Stimulated activated CD8-positive, alpha-beta memory T cell treated with anti-CD3 and anti-CD28 coated beads, Interleukin-15, amount 100 ng/mL, for 4 hours (primary cell): Measurements from ENCODE around the gene PLEKHA6.

Source experiments
- DNase-seq, 2 donors: peaks; one replicate each; pipeline ENCODE4 v3.0.0-alpha.2; 2020; ENCODE audit warnings: low read depth in 2 of 2

The PLEKHA6 gene, protein sequence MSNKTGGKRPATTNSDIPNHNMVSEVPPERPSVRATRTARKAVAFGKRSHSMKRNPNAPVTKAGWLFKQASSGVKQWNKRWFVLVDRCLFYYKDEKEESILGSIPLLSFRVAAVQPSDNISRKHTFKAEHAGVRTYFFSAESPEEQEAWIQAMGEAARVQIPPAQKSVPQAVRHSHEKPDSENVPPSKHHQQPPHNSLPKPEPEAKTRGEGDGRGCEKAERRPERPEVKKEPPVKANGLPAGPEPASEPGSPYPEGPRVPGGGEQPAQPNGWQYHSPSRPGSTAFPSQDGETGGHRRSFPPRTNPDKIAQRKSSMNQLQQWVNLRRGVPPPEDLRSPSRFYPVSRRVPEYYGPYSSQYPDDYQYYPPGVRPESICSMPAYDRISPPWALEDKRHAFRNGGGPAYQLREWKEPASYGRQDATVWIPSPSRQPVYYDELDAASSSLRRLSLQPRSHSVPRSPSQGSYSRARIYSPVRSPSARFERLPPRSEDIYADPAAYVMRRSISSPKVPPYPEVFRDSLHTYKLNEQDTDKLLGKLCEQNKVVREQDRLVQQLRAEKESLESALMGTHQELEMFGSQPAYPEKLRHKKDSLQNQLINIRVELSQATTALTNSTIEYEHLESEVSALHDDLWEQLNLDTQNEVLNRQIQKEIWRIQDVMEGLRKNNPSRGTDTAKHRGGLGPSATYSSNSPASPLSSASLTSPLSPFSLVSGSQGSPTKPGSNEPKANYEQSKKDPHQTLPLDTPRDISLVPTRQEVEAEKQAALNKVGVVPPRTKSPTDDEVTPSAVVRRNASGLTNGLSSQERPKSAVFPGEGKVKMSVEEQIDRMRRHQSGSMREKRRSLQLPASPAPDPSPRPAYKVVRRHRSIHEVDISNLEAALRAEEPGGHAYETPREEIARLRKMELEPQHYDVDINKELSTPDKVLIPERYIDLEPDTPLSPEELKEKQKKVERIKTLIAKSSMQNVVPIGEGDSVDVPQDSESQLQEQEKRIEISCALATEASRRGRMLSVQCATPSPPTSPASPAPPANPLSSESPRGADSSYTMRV

DNA sequence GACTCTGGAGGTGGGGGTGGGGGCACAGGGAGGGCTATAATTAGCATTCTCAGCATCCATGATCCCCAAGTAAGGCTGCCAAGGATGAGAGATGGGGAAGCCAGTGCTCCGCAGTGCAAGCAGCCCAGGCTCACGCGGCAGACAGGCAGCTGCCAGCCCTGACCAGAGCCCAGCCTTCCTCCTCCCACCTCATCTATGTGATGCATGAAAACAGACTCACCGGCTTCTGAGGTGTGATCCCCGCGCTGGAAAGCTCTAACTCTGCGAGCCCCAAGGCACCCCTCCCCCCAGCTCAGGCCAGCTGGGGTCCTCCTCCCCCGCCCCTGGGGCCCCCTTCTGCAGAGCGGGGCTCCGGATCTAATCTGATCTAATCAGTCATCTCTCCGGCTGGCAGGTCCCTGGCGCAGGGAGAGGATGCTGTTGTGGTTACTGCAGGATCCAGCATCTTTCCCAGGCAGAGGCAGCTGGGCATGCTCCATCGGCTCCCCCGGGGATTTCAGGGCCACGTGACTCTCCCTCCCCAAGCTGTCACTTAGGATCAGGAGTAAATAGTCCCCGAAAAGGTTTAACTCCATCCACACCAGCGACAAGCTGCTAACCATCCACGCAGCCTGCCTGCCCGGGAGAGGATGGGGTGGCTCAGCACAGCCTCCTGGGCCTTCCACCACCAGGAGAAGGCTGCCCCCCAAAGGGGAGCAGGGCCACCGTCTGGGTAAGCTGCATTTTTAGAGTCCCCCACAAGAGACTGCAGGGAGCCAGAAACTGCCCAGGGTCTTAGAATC lies at the start of gene PLEKHA6:
Gene PLEKHA6 (minus strand): TSS at position 456 of the 782 bp plus-strand sequence. CDS start 86,202 bp downstream, outside the sequence.
- DNase-seq = no peak

- DNase-seq = no peak
Observed at GRCh38 chr1:204409123-204409522, 49.4 kb upstream of the PLEKHA6 start.

DNA sequence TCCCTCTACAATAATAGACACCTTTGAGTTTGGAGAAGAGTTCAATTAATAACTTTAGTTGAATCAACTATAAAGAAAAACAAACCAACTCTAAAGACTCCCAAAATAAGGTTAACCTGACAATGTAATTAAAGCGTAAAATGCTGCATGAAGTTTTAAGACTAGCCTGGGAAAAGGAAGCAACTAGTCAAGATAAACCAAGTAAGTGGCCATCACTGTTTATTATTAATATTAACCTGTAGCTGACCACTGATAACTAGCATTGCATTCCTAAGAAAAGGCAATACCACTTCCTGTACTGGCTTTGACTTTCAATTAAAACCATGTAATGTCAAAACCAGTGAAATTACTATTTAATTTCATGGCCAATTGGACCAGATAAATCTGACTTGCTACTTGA lies 48.9 kb upstream of the PLEKHA6 start:
- DNase-seq = no peak

- DNase-seq = no peak
Observed at GRCh38 chr1:204408074-204408507, 48.4 kb upstream of the PLEKHA6 start.

DNA sequence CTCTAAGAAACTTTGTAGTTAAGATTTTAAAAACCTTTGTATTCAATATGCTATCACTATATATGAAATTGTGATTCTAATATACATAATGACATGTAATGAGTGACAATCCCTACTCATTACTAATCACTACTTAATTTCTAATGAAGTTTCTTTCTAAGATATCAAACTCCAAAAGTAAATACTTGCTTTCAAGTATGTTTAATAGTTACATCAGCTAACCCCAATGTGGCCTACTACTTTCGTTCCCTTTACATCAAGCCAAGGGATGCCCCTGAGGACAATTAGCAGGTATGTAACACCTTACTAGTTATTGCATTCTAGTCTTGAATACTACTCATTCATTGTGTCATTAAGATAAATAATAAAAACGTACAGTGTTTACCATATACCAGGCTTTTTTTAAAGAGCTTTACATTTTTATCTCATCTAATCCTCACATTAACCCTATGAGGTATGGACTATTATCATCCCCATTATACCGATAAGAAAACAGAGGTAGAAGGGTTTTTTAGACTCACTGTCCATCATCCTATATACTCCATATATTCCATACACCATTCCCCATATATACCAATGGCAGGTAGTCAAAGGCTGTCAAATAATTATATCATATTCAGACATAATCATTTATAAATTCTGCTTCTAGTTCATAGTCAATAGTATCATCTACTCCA lies 47.7 kb upstream of the PLEKHA6 start:
- no peak for DNase-seq

DNA sequence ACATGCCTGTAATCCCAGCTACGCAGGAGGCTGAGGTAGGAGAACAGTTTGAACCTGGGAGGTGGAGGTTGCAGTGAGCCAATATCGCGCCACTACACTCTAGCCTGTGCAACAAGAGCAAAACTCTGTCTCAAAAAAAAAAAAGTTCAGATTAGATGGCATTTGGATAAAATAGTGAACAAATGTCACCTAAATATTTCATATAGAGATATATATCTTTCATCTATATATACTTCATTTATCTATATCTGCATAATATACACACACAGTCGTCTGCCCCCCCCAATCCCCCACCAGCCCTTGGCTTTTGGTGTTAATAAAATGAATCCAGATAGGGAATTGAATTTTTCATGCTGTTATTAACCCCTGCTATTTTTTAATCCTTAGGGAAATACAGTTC lies 46.9 kb upstream of the PLEKHA6 start:
- no peak for DNase-seq

DNA sequence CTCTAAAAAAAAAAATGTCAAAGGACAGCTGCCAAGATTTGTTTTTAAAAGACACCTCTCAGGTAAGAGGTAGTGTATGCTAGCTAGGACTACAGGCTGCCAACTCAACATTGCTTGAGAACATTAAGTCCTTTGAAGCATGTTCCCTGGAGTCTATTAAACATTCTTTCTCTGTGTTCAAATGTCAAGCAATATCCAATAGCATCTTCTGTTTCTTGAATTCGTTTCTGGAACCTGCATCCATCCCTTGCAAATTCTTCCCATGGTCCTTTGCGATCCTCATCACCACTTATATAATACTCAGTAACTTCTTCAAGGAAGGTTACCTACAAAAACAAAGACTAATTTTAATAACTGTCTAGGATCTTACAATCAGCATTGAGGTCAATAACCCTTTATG lies 46.3 kb upstream of the PLEKHA6 start:
- DNase-seq = no peak

DNA sequence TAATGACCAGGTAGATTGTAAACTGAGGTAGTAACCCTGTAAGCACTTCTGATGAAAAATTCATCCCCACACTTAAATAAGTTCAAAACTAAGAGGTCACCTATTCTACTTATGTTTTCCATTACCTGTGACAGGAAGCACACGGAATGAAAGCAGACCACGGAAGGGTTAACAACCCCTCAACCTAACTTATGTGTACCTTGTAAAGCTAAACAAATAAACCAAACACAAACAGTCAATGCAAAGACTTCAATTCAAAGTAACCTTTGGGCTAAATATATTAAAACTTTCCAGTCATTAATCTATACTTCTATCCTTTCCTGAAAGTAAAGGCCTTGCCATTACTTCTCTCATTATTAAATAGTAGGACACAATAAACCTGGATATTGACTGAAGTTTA lies 44.9 kb upstream of the PLEKHA6 start:
- DNase-seq = no peak

DNA sequence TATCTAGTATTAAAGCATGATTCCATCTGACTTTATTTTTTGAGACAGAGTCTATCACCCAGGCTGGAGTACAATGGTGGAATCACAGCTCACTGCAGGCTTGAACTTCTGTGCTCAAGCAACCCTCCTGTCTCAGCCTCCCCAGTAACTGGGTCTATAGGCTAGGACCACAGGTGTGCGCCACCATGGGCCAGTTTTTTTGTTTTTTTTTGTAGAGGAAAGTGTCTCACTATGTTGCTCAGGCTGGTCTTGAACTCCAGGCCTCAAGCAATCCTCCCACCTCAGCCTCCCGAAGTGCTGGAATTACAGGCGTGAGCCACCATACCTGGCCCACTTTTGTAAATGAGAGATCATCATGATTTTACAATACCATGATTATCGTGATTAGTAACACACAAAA lies 42.7 kb upstream of the PLEKHA6 start:
- no peak for DNase-seq

DNA sequence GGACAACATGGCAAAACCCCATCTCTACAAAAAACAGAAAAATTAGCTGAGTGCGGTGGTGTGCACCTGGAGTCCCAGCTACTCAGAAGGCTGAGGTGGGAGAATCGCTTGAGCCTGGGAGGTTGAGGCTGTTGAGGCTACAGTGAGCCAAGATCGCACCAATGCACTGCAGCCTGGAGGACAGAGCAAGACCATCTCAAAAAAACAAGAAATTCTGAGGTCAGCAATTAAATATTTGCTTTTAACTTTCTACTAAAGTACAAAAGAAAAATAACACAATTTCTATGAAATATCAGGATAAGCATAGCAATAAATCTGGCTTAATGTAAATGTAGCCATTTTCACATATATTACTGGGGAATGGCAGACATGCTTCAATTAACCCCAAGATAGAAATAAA lies 42.0 kb upstream of the PLEKHA6 start:
- DNase-seq = no peak

- no peak for DNase-seq
Observed at GRCh38 chr1:204400882-204401510, 41.3 kb upstream of the PLEKHA6 start.

DNA sequence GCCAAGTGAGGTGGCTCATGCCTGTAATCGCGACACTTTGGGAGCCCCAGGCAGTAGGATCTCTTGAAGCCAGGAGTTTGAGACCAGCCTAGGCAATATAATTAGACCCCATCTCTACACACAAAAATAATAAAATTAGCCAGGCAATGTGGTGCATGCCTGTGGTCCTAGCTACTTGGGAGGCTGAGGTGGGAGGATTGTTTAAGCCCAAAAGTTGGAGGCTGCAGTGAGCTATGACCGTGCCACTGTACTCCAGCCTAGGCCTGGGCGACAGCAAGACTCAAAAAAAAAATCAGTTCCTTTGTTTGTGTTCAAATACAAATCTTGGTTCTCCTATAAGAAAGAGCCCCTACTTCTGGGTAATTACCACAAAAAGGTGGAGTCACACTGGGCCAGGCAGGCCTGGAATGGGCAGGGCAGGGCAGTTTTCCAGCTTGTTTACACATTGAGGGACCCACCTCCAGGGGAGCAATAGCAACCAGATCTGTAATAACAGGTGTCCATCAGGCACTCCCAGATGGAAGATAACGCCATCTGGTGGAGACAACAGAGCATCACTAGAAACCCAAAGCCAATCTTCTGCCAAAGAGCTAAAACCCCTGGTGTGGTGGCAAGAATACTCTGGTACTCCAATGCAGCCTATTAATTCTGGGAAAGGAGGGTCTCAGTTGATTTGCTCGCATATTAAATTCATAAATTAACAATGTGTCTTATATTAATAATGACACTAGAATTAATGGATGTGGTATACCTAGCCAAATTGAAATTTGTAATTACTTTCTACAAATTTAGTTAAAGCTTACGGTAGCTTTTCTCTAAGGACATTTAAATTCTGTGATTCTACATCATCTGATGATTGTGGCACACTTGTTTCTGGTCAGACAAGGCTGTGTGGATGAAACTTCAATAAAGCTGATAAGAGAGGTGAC lies 38.7 kb upstream of the PLEKHA6 start:
- peak in 1 of 2 donors; percentile 29 for DNase-seq

GRCh38 chr1:204396015-204396583 lies 36.4 kb upstream of the PLEKHA6 start:
- DNase-seq = no peak

DNA sequence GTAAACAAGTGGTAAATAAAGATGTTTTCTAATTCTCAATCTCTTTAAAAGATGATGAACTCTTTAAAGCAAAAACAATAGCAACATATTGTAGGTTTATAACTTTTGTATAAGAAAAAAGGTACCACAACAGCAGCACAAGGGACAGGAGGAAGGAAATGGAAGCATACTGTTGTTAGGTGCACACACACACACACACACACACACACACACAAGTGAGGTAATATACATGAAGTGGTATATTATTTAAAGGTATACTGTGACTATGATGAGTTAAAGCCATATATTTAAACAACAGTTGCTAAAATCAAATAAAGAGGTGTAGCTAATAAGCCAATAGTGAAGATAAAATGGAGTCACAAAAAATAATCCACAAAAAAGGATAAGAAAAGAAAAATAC lies 31.9 kb upstream of the PLEKHA6 start:
- no peak for DNase-seq

DNA sequence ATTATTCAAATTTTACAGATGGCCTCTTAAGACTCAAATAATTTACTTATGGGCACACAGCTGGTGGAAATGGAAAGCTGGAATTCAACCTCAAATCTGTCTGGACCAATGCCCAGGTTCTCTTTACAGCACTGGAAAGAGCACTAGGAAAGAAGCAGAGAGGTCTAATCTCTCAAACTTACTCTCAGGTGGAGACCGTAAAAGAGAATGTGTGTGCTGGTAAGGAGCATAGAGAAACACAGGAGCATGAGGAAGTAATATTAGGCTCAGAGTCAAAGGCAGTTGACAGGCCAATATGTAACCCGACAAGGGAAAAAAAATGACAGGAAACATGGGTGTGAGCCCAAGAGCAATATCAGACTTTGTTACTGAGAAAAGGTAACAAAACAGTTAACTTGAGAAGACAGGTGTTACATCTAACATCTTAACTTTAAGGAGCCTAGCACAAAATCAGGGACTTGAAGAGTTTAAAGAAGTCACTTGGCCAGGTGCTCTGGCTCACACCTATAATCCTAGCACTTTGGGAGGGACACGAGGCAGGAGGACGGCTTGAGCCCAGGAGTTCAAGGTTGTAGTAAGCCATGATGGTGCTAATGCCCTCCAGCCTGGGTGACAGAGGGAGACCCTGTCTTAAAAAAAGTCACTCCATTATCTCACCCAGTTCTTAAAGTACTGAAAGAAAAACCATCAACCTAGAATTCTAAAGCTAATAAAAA lies 31.2 kb upstream of the PLEKHA6 start:
- no peak for DNase-seq

DNA sequence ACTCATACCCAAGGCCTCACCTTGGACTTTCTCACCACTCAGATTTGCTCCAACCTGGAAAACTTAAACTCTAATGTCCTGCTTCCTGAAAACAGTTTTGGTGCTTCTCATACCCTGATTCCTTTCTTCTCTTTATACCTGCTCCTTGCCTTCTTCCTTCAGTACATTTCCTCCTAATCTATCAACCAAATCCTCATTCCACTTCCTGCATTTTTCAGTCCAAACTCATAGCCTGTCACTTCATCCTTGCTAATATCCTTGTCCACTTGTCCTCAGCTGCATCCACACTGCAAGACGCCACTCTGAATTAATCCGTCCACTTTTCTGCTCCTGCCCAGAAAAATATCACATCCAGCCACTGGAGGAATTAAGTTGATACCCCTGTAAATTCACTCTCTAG lies 26.0 kb upstream of the PLEKHA6 start:
- DNase-seq = no peak

- no peak for DNase-seq
Observed at GRCh38 chr1:204384636-204385352, 25.1 kb upstream of the PLEKHA6 start.
